Small intestine (tissue), 7 donors: ENCODE data around the gene FBL. TPM values are rescaled to one million over a fixed set of nuclear protein-coding genes. Genes with fewer than 3 reads are reported as not detected.

ENCODE experiments used
- DNase-seq, 2 donors: peaks; one replicate each; pipeline versions ENCODE4 v3.0.0 to v3.0.0-alpha.2; 2013
- FAIRE-seq: peaks from 2 replicates; lab custom pipeline; 2012; peaks lifted over from hg19 to GRCh38; lab: Jason Lieb, UNC
- H3K27ac ChIP-seq, 3 donors: one replicate each; pipeline ENCODE4 v1.5.1; 2013; ENCODE audit warnings: low read length in 2 of 3, mild to moderate bottlenecking in 2 of 3, control low read depth in 1 of 3, inconsistent platforms in 1 of 3, low read depth in 1 of 3, moderate library complexity in 1 of 3
- H3K27me3 ChIP-seq, 3 donors: one replicate each; pipeline ENCODE4 v1.6.1; 2013; ENCODE audit warnings: low read length in 3 of 3, inconsistent platforms in 1 of 3; ENCODE audit not compliant: control insufficient read depth in 3 of 3, insufficient read depth in 3 of 3
- H3K36me3 ChIP-seq, 3 donors: one replicate each; pipeline ENCODE4 v1.6.1; 2013; ENCODE audit warnings: low read length in 3 of 3, inconsistent platforms in 1 of 3, low read depth in 1 of 3, mild to moderate bottlenecking in 1 of 3, moderate library complexity in 1 of 3; ENCODE audit not compliant: control insufficient read depth in 3 of 3, insufficient read depth in 2 of 3
- H3K4me1 ChIP-seq, 3 donors: one replicate each; pipeline ENCODE4 v1.6.1; 2013; ENCODE audit warnings: low read length in 2 of 3, inconsistent platforms in 1 of 3, low read depth in 1 of 3, mild to moderate bottlenecking in 1 of 3, moderate library complexity in 1 of 3; ENCODE audit not compliant: control insufficient read depth in 3 of 3, insufficient read depth in 2 of 3
- H3K4me3 ChIP-seq, 3 donors: one replicate each; pipeline ENCODE4 v1.5.1; 2013; ENCODE audit warnings: low read length in 3 of 3, control low read depth in 1 of 3, inconsistent platforms in 1 of 3, low read depth in 1 of 3, mild to moderate bottlenecking in 1 of 3, moderate library complexity in 1 of 3
- H3K9me3 ChIP-seq, 2 donors: one replicate each; pipeline ENCODE4 v1.6.1; 2013; ENCODE audit warnings: low read depth in 1 of 2, low read length in 1 of 2; ENCODE audit not compliant: control insufficient read depth in 2 of 2, insufficient read depth in 1 of 2
- WGBS, 3 donors: extraction: QIAGEN DNeasy Blood & Tissue Kit; methylation state at CpG; one replicate each; pipeline ENCODE4 v1.1.7; 2013; 5-methylcytosine and 5-hydroxymethylcytosine counted together
- polyA plus RNA-seq, 4 donors: library from polyadenylated mRNA; stranded (reverse) in 3 of 4; unstranded in 1 of 4; fragments of 200-250 nt in 3 of 4; fragments of 120-200 nt in 1 of 4; gene quantifications; one replicate each; pipeline versions ENCODE4 v1.2.1 to v1.2.3, GENCODE V29; 2013
- donor health status: healthy with polysubstance abuse.
- donor health status: control.
- donor health status: control.
- donor health status: Bipolar disorder and iron deficiency.
- donor health status: healthy.

FBL gene
- polyA plus RNA-seq, 4 donors = 109 to 447 (median 199) TPM

DNA sequence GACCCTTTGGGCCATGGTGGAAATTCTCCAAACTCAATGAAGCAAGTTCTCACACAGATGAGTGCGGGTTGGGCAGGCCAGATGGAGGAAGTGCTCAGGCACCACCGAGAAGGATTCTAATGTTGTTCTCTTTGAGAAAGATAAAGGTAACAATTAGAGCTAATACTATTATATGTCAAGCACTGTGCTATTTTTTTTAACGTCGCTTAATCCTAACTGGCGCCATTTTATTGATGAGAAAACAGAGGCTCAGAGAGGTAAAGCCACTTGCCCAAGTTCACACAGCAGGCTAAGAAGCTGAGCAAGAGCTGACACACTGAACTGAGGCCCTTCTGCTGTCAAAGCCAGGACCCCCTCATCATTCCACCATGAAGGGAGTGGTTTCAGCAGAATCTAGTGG is 1.0 kb downstream of the FBL start:
- no peaks in the 10 kb centered on the region for H3K27me3 ChIP-seq
- H3K27ac ChIP-seq = no peak overlapping the region
- FAIRE-seq (no peak), DNase-seq (no peak)
- WGBS, 3 donors = 14 to 18% (median 15%) methylated on average over 5 of the region's 5 CpGs
- peaks cover 0 to 8% (median 0%) of the 10 kb centered on the region in 3 donors for H3K36me3 ChIP-seq
- H3K4me3 ChIP-seq = peak overlapping the region; percentile 78 to 86 (median 82)
- no peaks in the 10 kb centered on the region for H3K9me3 ChIP-seq
- peaks cover 1 to 27% (median 9%) of the 10 kb centered on the region in 3 donors for H3K4me1 ChIP-seq

GRCh38 chr19:39843919-39844793 is 2.0 kb downstream of the FBL start:
- H3K4me3 ChIP-seq = no peak overlapping the region
- no peak for FAIRE-seq

GRCh38 chr19:39842693-39843435 is 3.3 kb downstream of the FBL start:
- FAIRE-seq = no peak
- DNase-seq = no peak
- Histone ChIP-seq H3K27ac (no peak overlapping the region), H3K4me3 (no peak overlapping the region), H3K27me3 (no peaks in the 10 kb centered on the region), H3K9me3 (no peaks in the 10 kb centered on the region), H3K36me3 (peaks cover 2 to 31% (median 5%) of the 10 kb centered on the region in 3 donors), H3K4me1 (peaks cover 1 to 27% (median 9%) of the 10 kb centered on the region in 3 donors)
- WGBS, 3 donors = 80 to 83% (median 80%) methylated on average over 7 of the region's 7 CpGs

More at GRCh38 chr19:39843919-39844793, 2.0 kb downstream of the FBL start:
- 49 to 52% (median 49%) methylated on average over 4 of the region's 4 CpGs for WGBS, 3 donors
- DNase-seq = peak; percentile 54 to 63
- H3K27ac ChIP-seq = peak overlapping the region in 1 of 3 donors; percentile 5
- H3K9me3 ChIP-seq = no peaks in the 10 kb centered on the region
- H3K4me1 ChIP-seq = peaks cover 1 to 27% (median 9%) of the 10 kb centered on the region in 3 donors
- H3K27me3 ChIP-seq = no peaks in the 10 kb centered on the region
- peaks cover 0 to 18% (median 2%) of the 10 kb centered on the region in 3 donors for H3K36me3 ChIP-seq

GRCh38 chr19:39841041-39841440 is 5.1 kb downstream of the FBL start:
- no peak overlapping the region for H3K4me3 ChIP-seq
- H3K4me1 ChIP-seq = peaks cover 1 to 15% (median 9%) of the 10 kb centered on the region in 3 donors
- no peaks in the 10 kb centered on the region for H3K9me3 ChIP-seq
- WGBS, 3 donors = 89 to 92% (median 92%) methylated on average over 4 of the region's 4 CpGs
- H3K27ac ChIP-seq = no peak overlapping the region
- no peak for DNase-seq
- no peaks in the 10 kb centered on the region for H3K27me3 ChIP-seq
- peaks cover 3 to 44% (median 14%) of the 10 kb centered on the region in 3 donors for H3K36me3 ChIP-seq
- FAIRE-seq = no peak

GRCh38 chr19:39840492-39840891 is 5.7 kb downstream of the FBL start:
- WGBS, 3 donors = 88 to 94% (median 91%) methylated on average over 17 of the region's 17 CpGs
- H3K9me3 ChIP-seq = no peaks in the 10 kb centered on the region
- H3K27ac ChIP-seq = no peak overlapping the region
- DNase-seq (no peak), FAIRE-seq (no peak)
- H3K27me3 ChIP-seq = no peaks in the 10 kb centered on the region
- H3K4me1 ChIP-seq = peaks cover 1 to 15% (median 9%) of the 10 kb centered on the region in 3 donors
- peaks cover 3 to 46% (median 14%) of the 10 kb centered on the region in 3 donors for H3K36me3 ChIP-seq
- H3K4me3 ChIP-seq = no peak overlapping the region

GRCh38 chr19:39839678-39840327 is 6.4 kb downstream of the FBL start:
- 83 to 87% (median 85%) methylated on average over 13 of the region's 13 CpGs for WGBS, 3 donors
- H3K36me3 ChIP-seq = peaks cover 3 to 53% (median 18%) of the 10 kb centered on the region in 3 donors
- no peak overlapping the region for H3K27ac ChIP-seq
- no peak for DNase-seq
- H3K9me3 ChIP-seq = no peaks in the 10 kb centered on the region
- peaks cover 0 to 13% (median 6%) of the 10 kb centered on the region in 3 donors for H3K4me1 ChIP-seq
- no peaks in the 10 kb centered on the region for H3K27me3 ChIP-seq
- no peak for FAIRE-seq
- H3K4me3 ChIP-seq = no peak overlapping the region

- DNase-seq (no peak), FAIRE-seq (no peak)
- Histone ChIP-seq H3K9me3 (no peaks in the 10 kb centered on the region), H3K27me3 (no peaks in the 10 kb centered on the region), H3K36me3 (peaks cover 3 to 59% (median 18%) of the 10 kb centered on the region in 3 donors), H3K27ac (no peak overlapping the region), H3K4me3 (no peak overlapping the region), H3K4me1 (peaks cover 0 to 12% (median 0%) of the 10 kb centered on the region in 3 donors)
- 80 to 92% (median 81%) methylated on average over 4 of the region's 4 CpGs for WGBS, 3 donors
Observed at GRCh38 chr19:39838569-39838968, 7.6 kb downstream of the FBL start.

GRCh38 chr19:39837978-39838377 is 8.2 kb downstream of the FBL start:
- H3K4me1 ChIP-seq = peaks cover 0 to 7% (median under 1%) of the 10 kb centered on the region in 3 donors
- H3K4me3 ChIP-seq = no peak overlapping the region
- FAIRE-seq (no peak), DNase-seq (no peak)
- no peaks in the 10 kb centered on the region for H3K9me3 ChIP-seq
- H3K27ac ChIP-seq = no peak overlapping the region
- 87 to 92% (median 90%) methylated on average over 3 of the region's 3 CpGs for WGBS, 3 donors
- no peaks in the 10 kb centered on the region for H3K27me3 ChIP-seq
- peaks cover 3 to 59% (median 18%) of the 10 kb centered on the region in 3 donors for H3K36me3 ChIP-seq
